ENCODE measurements around the gene SSBP1. TPM values are rescaled to one million over a fixed set of nuclear protein-coding genes. Genes with fewer than 3 reads are reported as not detected.
"Not testable (repeated sequence)": the region's sequence is repeated elsewhere in the genome, so short reads cannot be mapped to it uniquely, and the experiment has no call there.

Gene SSBP1
- total and polyA plus RNA-seq, 2 experiments from 2014 or later: 113 to 278 TPM

DNA sequence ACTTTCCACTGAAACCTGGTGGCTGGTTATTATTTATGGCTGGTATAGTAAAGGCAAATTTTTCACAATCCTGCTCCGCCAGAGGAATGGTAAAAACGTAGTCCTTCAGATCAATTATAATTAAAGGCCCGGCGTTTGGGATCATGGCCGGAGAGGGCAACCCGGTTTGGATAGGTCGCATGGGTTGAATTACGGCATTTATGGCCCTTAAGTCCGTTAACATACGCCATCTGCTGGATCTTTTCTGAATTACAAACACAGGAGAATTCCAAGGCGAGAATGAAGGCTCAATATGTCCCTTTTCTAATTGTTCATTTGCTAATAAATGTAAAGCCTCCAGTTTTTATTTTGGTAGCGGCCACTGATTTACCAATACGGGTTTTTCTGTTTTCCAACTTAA is 14.5 kb downstream of the SSBP1 start:
- no peak overlapping the region for H3K27ac ChIP-seq
- H3F3A ChIP-seq (ENCODE audit: insufficient read depth): peaks cover 5% of the 10 kb centered on the region; the same call in 1 of the 2 replicates
- no peaks in the 10 kb centered on the region for H4K20me1 ChIP-seq (ENCODE audit: insufficient read depth)
- no peaks in the 10 kb centered on the region for H3K27me3 ChIP-seq (replicated peaks; ENCODE audit: insufficient read depth)
- peaks cover 61% of the 10 kb centered on the region for H3K36me3 ChIP-seq (ENCODE audit: low read depth)
- H3K4me3 ChIP-seq: no peak overlapping the region
- no peaks in the 10 kb centered on the region for H3K4me1 ChIP-seq (ENCODE audit: insufficient read depth)
- in situ Hi-C loops (cut with MboI): no loop called here
- H3K4me2 ChIP-seq (ENCODE audit: unreplicated experiment): no peak overlapping the region
- no peak overlapping the region for H2AFZ ChIP-seq
- H3K79me2 ChIP-seq (ENCODE audit: insufficient read depth): no peaks in the 10 kb centered on the region; the same call in 1 of the 2 replicates
- no peak for DNase-seq
- no peak overlapping the region for H3K9ac ChIP-seq
- H3K9me3 ChIP-seq (ENCODE audit: low read depth): peaks cover 3% of the 10 kb centered on the region
- TF ChIP-seq EZH2phosphoT487 (IDR thresholded peaks at IDR 0.05; ENCODE audit: insufficient read depth, low read depth) (no peak), EZH2 (IDR thresholded peaks at IDR 0.05; ENCODE audit: insufficient read depth, poor library complexity, severe bottlenecking) (no peak)
- 96% methylated on average over 13 of the region's 13 CpGs for WGBS, 2 experiments (ENCODE audit: low coverage in 1 of 2, low lambda C conversion rate in 2 of 2, missing lambda C conversion rate in 2 of 2)
- no peaks in the 10 kb centered on the region for H3K9me2 ChIP-seq (ENCODE audit: insufficient read depth)

GRCh38 chr7:141754939-141755338 is 16.8 kb downstream of the SSBP1 start:
- TF ChIP-seq EZH2phosphoT487 (IDR thresholded peaks at IDR 0.05; ENCODE audit: insufficient read depth, low read depth) (no peak), EZH2 (IDR thresholded peaks at IDR 0.05; ENCODE audit: insufficient read depth, poor library complexity, severe bottlenecking) (no peak)
- Histone ChIP-seq H3K9ac (no peak overlapping the region), H3K9me2 (ENCODE audit: insufficient read depth) (no peaks in the 10 kb centered on the region), H4K20me1 (ENCODE audit: insufficient read depth) (no peaks in the 10 kb centered on the region), H2AFZ (no peak overlapping the region), H3K4me3 (no peak overlapping the region), H3K4me1 (ENCODE audit: insufficient read depth) (no peaks in the 10 kb centered on the region), H3K27me3 (replicated peaks; ENCODE audit: insufficient read depth) (no peaks in the 10 kb centered on the region), H3F3A (ENCODE audit: insufficient read depth) (peaks cover 5% of the 10 kb centered on the region; the same call in 1 of the 2 replicates), H3K4me2 (ENCODE audit: unreplicated experiment) (no peak overlapping the region), H3K27ac (no peak overlapping the region), H3K79me2 (ENCODE audit: insufficient read depth) (no peaks in the 10 kb centered on the region; the same call in 1 of the 2 replicates), H3K36me3 (ENCODE audit: low read depth) (peaks cover 54% of the 10 kb centered on the region), H3K9me3 (ENCODE audit: low read depth) (peaks cover 3% of the 10 kb centered on the region)
- 80 to 85% methylated on average over 6 of the region's 6 CpGs for WGBS, 2 experiments (ENCODE audit: low coverage in 1 of 2, low lambda C conversion rate in 2 of 2, missing lambda C conversion rate in 2 of 2)
- peak; percentile 44 for DNase-seq
- in situ Hi-C loops (cut with MboI): no loop called here

DNA sequence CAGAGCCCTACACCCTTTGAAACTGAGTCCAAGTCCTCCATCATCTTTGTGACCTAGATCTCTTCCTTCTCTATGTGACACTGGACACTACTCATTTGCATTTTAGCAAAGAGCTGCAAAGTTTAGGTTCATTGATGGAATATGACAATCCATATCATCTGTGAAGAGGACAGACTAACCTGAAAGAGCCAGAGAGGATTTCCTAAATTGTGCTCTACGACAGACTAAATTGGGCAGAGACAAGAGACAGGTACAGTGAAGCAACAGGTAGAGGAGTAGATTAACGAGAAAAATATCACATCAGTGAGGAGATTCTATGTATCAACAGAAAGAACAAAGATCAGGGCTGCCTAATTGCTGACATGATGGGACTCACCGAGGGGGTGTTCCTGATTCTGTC is 25.6 kb downstream of the SSBP1 start, which contains the start of gene TAS2R3:
TSS of gene TAS2R3 (plus strand) at position 301 of the 400 bp plus-strand sequence. CDS start at position 363, 62 bp downstream.
- Histone ChIP-seq H3K27me3 (replicated peaks; ENCODE audit: insufficient read depth) (no peaks in the 10 kb centered on the region), H3K36me3 (ENCODE audit: low read depth) (peaks cover 17% of the 10 kb centered on the region; the same call in 1 of the 2 replicates), H3K4me1 (ENCODE audit: insufficient read depth) (no peaks in the 10 kb centered on the region), H2AFZ (no peak within 1 kb of the TSS), H4K20me1 (ENCODE audit: insufficient read depth) (no peaks in the 10 kb centered on the region; the same call in 1 of the 2 replicates), H3K9me3 (ENCODE audit: low read depth) (no peaks in the 10 kb centered on the region), H3F3A (ENCODE audit: insufficient read depth) (no peaks in the 10 kb centered on the region), H3K4me2 (ENCODE audit: unreplicated experiment) (no peak within 1 kb of the TSS), H3K27ac (no peak within 1 kb of the TSS), H3K9ac (no peak within 1 kb of the TSS), H3K9me2 (ENCODE audit: insufficient read depth) (no peaks in the 10 kb centered on the region), H3K4me3 (no peak within 1 kb of the TSS), H3K79me2 (ENCODE audit: insufficient read depth) (no peaks in the 10 kb centered on the region)
- no peak for DNase-seq
- WGBS, 2 experiments (ENCODE audit: low coverage in 1 of 2, low lambda C conversion rate in 2 of 2, missing lambda C conversion rate in 2 of 2): 96 to 99% methylated on average over 3 of the region's 3 CpGs
- in situ Hi-C loops (cut with MboI): no loop called here
- TF ChIP-seq EZH2 (IDR thresholded peaks at IDR 0.05; ENCODE audit: insufficient read depth, poor library complexity, severe bottlenecking) (no peak), EZH2phosphoT487 (IDR thresholded peaks at IDR 0.05; ENCODE audit: insufficient read depth, low read depth) (no peak)

DNA sequence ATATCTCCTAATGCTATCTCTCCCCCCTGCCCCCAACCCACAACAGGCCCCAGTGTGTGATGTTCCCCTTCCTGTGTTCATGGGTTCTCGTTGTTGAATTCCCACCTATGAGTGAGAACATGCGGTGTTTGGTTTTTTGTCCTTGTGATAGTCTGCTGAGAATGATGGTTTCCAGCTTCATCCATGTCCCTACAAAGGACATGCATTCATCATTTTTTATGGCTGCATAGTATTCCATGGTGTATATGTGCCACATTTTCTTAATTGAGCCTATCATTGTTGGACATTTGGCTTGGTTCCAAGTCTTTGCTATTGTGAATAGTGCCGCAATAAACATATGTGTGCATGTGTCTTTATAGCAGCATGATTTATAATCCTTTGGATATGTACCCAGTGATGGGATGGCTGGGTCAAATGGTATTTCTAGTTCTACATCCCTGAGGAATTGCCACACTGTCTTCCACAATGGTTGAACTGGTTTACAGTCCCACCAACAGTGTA is 32.0 kb downstream of the SSBP1 start:
- H3K4me2 ChIP-seq (ENCODE audit: unreplicated experiment); H3K9me2 ChIP-seq (ENCODE audit: insufficient read depth); H3K27ac ChIP-seq; H3K27me3 ChIP-seq (replicated peaks; ENCODE audit: insufficient read depth); H3K36me3 ChIP-seq (ENCODE audit: low read depth); H3K9me3 ChIP-seq (ENCODE audit: low read depth); H3K4me3 ChIP-seq; H3K79me2 ChIP-seq (ENCODE audit: insufficient read depth); H3F3A ChIP-seq (ENCODE audit: insufficient read depth); H3K9ac ChIP-seq; in situ Hi-C loops (cut with MboI); DNase-seq; H3K4me1 ChIP-seq (ENCODE audit: insufficient read depth); H4K20me1 ChIP-seq (ENCODE audit: insufficient read depth); H2AFZ ChIP-seq: not testable (repeated sequence)
- WGBS, 2 experiments (ENCODE audit: low coverage in 1 of 2, low lambda C conversion rate in 2 of 2, missing lambda C conversion rate in 2 of 2): 93 to 97% methylated on average over 3 of the region's 3 CpGs

DNA sequence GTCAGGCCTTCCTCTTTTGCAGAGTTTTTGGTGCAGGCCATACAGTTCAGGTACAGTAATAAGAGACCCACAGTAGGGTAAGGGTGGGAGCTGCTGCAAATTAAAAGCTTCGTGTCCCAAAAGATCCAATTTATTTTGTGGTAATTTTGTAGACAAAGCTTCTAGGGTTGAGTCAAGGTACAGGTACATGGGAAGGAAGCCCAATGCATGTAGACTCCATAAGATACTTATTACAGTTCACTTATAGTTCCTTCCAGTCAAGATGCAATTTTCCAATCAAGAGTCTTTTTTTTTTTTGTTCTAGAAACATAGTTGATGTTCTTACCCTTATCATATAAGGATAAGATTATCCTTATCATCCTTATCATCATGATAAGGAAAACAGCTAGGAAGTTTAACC is 38.2 kb downstream of the SSBP1 start, which contains the start of gene TAS2R4:
TSS of gene TAS2R4 (plus strand) at position 301 of the 400 bp plus-strand sequence. CDS start 1,815 bp downstream, outside the sequence.
- Histone ChIP-seq H3K9me3 (ENCODE audit: low read depth) (no peaks in the 10 kb centered on the region), H3K4me2 (ENCODE audit: unreplicated experiment) (no peak within 1 kb of the TSS), H3K9me2 (ENCODE audit: insufficient read depth) (no peaks in the 10 kb centered on the region), H3K4me3 (no peak within 1 kb of the TSS), H3K79me2 (ENCODE audit: insufficient read depth) (no peaks in the 10 kb centered on the region), H3K27ac (no peak within 1 kb of the TSS), H3K9ac (no peak within 1 kb of the TSS), H4K20me1 (ENCODE audit: insufficient read depth) (no peaks in the 10 kb centered on the region), H3K4me1 (ENCODE audit: insufficient read depth) (no peaks in the 10 kb centered on the region), H3K27me3 (replicated peaks; ENCODE audit: insufficient read depth) (no peaks in the 10 kb centered on the region), H2AFZ (no peak within 1 kb of the TSS), H3F3A (ENCODE audit: insufficient read depth) (no peaks in the 10 kb centered on the region), H3K36me3 (ENCODE audit: low read depth) (peaks cover 6% of the 10 kb centered on the region; the same call in 1 of the 2 replicates)
- in situ Hi-C loops (cut with MboI): no loop called here
- DNase-seq: no peak
- WGBS, 2 experiments (ENCODE audit: low coverage in 1 of 2, low lambda C conversion rate in 2 of 2, missing lambda C conversion rate in 2 of 2): 88 to 96% methylated on average over 1 of the region's 1 CpG
- TF ChIP-seq EZH2phosphoT487 (IDR thresholded peaks at IDR 0.05; ENCODE audit: insufficient read depth, low read depth) (no peak), EZH2 (IDR thresholded peaks at IDR 0.05; ENCODE audit: insufficient read depth, poor library complexity, severe bottlenecking) (no peak)

All from GM23248 (cell line).